VCaP (cell line): ENCODE results near the gene PAK4.

Experiments used
- H3K27ac ChIP-seq: fragments of 450-650 bp; 2 replicates; pipeline ENCODE4 v1.5.1; 2017
- TF ChIP-seq, protein P1 (sequence below): fragments of 450-650 bp; conservative IDR thresholded peaks from 2 replicates; pipeline ENCODE4 v1.5.1; 2017; ENCODE audit warnings: mild to moderate bottlenecking, moderate library complexity

PAK4 gene

DNA sequence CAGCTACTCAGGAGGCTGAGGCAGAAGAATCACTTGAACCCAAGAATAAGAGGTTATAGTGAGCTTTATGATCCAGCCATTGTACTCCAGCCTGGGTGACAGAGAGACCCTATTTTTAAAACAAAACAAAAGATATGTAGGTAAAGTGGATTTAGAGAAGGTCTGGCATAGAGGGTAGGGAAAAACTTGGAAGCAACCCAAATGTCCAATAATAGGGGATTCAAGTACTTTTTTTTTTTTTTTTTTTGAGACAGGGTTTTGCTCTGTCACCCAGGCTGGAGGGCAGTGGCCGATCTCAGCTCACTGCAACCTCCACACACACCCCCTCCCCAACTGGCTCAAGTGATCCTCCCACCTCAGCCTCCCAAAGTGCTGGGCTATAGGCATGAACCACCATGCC lies 5.8 kb upstream of the PAK4 start:
- TF ChIP-seq, protein P1, sequence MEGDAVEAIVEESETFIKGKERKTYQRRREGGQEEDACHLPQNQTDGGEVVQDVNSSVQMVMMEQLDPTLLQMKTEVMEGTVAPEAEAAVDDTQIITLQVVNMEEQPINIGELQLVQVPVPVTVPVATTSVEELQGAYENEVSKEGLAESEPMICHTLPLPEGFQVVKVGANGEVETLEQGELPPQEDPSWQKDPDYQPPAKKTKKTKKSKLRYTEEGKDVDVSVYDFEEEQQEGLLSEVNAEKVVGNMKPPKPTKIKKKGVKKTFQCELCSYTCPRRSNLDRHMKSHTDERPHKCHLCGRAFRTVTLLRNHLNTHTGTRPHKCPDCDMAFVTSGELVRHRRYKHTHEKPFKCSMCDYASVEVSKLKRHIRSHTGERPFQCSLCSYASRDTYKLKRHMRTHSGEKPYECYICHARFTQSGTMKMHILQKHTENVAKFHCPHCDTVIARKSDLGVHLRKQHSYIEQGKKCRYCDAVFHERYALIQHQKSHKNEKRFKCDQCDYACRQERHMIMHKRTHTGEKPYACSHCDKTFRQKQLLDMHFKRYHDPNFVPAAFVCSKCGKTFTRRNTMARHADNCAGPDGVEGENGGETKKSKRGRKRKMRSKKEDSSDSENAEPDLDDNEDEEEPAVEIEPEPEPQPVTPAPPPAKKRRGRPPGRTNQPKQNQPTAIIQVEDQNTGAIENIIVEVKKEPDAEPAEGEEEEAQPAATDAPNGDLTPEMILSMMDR: no peak
- H3K27ac ChIP-seq: no peak overlapping the region

DNA sequence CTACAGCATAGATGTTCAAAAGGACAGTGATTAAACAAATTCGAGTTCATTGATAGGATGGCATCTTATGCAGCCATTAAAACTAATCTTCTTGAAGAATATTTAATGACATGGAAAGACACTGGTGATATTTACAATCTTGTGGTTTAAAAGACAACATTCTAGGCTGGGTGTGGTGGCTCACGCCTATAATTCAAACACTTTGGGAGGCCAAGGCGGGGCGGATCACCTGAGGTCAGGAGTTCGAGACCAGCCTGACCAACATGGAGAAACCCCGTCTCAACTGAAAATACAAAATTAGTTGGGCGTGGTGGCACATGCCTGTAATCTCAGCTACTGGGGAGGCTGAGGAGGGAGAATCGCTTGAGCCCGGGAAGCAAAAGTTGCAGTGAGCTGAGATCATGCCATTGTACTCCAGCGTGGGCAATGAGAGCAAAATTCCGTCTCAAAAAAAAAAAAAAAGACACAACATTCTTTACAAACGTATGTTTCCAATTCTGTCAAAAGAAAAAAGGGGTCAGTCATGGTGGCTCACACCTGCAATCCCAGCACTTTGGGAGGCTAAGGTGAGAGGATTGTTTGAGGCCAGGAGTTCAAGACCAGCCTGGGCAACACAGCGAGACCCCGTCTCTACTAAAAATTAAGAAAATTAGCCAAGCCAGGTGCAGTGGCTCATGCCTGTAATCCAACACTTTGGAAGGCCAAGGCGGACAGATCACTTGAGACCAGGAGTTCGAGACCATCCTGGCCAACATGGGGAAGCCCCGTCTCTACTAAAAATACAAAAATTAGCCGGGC lies 2.5 kb upstream of the PAK4 start:
- no peak overlapping the region for H3K27ac ChIP-seq
- TF ChIP-seq, protein P1: no peak

DNA sequence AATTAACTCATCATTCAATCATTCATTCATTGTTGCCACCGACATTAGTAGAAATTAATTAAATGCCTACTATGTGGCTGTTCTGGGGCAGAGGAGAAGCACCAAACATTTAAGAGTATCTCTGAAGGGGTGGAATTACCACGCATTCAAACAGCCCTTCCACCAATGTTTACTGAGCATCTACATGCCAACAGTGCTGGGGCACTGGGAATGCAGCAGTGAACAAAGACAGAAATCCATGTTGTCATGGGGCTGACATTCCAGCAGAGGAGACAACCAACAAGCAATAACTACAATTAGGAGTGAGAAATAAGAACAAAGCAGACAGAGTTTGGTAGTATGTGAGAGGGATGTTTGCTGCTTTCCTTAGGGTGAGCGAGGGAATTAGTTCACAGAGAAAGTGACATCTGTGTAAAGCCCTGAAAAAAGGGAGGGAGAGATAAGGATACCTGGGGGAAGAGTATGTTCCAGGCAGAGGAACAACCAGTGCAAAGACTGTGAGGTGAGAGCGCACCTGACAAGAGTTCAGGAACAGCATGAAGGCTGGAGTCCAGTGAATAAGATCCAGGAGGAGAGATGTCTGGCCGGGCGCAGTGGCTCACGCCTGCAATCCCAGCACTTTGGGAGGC lies 1.3 kb upstream of the PAK4 start:
- peak overlapping the region; percentile 97; the same call in 1 of the 2 replicates for H3K27ac ChIP-seq
- TF ChIP-seq, protein P1: no peak

DNA sequence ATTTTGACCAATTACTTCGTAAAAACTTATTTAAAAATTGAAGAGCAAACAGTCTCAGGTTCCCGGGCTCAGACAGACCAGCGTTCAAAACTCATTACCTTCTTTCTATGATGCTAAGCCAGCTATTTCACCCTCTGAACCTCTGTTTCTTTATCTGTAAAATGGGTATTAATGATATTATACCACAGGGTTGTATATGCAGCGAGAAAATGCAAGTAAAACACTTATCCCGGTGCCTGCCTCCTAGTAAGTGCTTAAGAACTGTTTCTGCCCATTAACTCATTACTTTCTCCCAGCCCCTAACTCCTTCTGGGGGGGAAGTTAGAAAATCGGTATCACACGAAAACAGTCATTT lies 410 bp upstream of the PAK4 start:
- TF ChIP-seq, protein P1: no peak
- peak overlapping the region; percentile 97 for H3K27ac ChIP-seq

DNA sequence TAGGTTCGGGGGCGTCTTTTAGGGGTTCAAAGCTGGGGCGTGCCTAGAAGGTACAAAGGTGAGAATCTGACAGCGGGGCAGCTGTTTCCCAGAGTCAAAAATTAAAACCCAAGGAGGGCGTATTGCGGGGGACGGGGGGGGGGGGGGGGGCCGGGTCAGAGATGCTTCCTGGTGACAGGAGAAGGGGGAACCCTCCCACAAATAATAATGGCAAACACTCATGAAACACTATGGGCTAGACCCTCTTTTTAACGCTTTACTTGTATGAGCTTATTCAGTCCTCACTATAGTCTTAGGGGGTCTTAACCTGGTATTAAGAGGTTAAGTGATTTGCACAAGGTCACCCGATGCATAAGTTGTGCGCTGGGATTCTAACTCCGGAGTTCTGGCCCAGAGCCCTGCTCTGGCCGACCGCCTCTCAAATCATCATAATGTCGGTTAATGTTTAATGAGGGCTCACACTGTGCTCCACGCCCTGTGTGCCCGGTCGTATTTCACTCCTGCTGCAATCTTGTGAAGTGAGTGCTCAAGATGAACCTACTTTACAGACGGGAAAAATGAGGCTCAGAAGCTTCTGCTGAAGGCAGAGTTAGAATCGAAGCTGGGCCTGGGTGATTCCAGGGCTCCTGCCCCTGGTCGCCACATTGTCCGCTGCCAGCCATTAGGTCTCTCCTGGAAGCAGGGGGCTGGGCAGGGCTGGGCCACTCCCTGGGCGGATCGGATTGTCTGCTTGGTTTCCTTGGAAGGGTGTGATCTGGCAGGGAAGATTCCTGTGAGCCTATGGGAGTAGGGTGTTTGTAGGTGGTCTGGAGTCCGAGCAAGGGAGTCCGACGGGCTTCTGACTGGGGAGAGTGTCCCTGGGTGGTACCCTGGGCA lies 964 bp downstream of the PAK4 start:
- TF ChIP-seq, protein P1: no peak
- H3K27ac ChIP-seq: peak overlapping the region; percentile 97

DNA sequence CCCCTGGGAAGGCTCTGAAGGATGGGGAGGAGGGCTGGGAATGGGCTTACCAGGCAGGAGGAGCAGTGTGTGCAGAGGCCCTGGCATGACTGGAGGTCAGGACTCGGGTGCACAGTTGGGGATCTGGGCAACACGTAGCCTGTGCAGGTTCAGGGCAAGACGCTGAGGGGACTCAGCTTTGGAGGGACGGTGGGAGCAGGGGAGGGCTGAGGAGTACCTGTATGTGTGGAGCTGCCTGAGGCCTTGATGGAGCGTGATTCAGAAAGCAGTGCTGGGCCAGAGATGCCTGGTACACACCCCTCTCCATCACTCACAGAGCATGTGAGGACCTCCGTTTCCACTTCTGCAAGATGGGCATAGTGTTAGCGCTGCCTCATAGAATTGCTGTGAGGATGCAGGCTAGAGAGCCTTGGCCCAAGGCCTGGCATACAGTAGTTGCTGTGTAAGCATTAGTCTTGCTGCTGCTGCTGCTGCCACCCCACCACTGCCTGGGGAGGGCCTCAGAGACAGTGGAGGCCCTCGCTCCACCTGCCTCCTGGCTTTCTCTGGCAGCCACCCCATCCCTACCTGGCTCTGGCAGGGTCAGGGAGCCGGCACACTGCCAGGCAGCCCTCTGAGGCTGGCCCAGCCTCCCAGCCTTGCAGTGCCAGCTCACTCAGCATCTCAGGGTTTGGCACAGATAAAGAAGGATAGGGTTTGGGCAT lies 2.4 kb downstream of the PAK4 start:
- peak overlapping the region; percentile 97 for H3K27ac ChIP-seq
- TF ChIP-seq, protein P1: no peak
